B cell (primary cell): Measurements from ENCODE around the gene CDK13. TPM values are rescaled to one million over a fixed set of nuclear protein-coding genes. Genes with fewer than 3 reads are reported as not detected.

Experiments
- ATAC-seq: fragments of 200-7000 bp; cut with Tn5 transposase; one replicate; pipeline ENCODE4 v1.10.0; 2021; ENCODE audit warnings: low read depth, mild to moderate bottlenecking, moderate number of reproducible peaks, moderate library complexity
- CTCF ChIA-PET: fragments of 350-600 bp; sonication (Branson Sonifier 250); formaldehyde crosslinking; loops from one replicate; lab custom pipeline; 2021; ENCODE audit warnings: antibody characterized with exemption, inconsistent platforms; lab: Charles Lee
- POLR2A ChIA-PET: fragments of 350-600 bp; sonication (Branson Sonifier 250); formaldehyde crosslinking; loops from one replicate; lab custom pipeline; 2021; ENCODE audit warnings: antibody characterized with exemption; lab: Charles Lee
- DNase-seq: peaks from one replicate; pipeline ENCODE4 v3.0.0; 2013
- H2AFZ ChIP-seq: 2 replicates; pipeline ENCODE4 v1.6.1; 2012; ENCODE audit warnings: mild to moderate bottlenecking, low read depth, low read length; ENCODE audit not compliant: insufficient read depth, poor library complexity, severe bottlenecking
- H3K27ac ChIP-seq, 2 donors: 1 replicate in 1 of 2; 2 replicates in 1 of 2; pipeline ENCODE4 v1.5.1; 2012 to 2013; ENCODE audit warnings: low read length in 2 of 2, mild to moderate bottlenecking in 2 of 2, moderate library complexity in 1 of 2
- H3K27me3 ChIP-seq, 4 experiments: fragments of 200-600 bp in 1 of 4; sonication (generic) in 1 of 4; replicated peaks in 1 of 4; 1 replicate in 2 of 4; 2 replicates in 2 of 4; pipeline versions ENCODE4 v1.6.1 to v1.7.0; 2013 to 2016; ENCODE audit warnings: low read length in 3 of 4, mild to moderate bottlenecking in 2 of 4, mixed read lengths in 1 of 4, moderate library complexity in 1 of 4; ENCODE audit not compliant: insufficient read depth in 4 of 4, control insufficient read depth in 3 of 4; ENCODE audit errors: control extremely low read depth in 1 of 4
- H3K36me3 ChIP-seq, 2 experiments: replicated peaks in 1 of 2; 1 replicate in 1 of 2; 2 replicates in 1 of 2; pipeline versions ENCODE4 v1.6.1 to v1.7.1; 2013; ENCODE audit warnings: low read length in 1 of 2; ENCODE audit not compliant: insufficient read depth in 2 of 2, control insufficient read depth in 1 of 2; ENCODE audit errors: control extremely low read depth in 1 of 2, extremely low read depth in 1 of 2
- H3K4me1 ChIP-seq, 2 donors: fragments of 200-600 bp in 1 of 2; sonication (generic) in 1 of 2; 1 replicate in 1 of 2; 2 replicates in 1 of 2; pipeline versions ENCODE4 v1.5.1 to v1.6.1; 2013 to 2017; ENCODE audit warnings: low read length in 2 of 2; ENCODE audit not compliant: control insufficient read depth in 2 of 2, insufficient read depth in 2 of 2
- H3K4me2 ChIP-seq: replicated peaks from 2 replicates; pipeline ENCODE3; 2012; ENCODE audit warnings: mild to moderate bottlenecking, low read depth, low read length; ENCODE audit not compliant: poor library complexity, severe bottlenecking
- H3K4me3 ChIP-seq, 5 experiments: fragments of 200-600 bp in 1 of 5; sonication (generic) in 1 of 5; 1 replicate in 3 of 5; 2 replicates in 2 of 5; pipeline versions ENCODE4 v1.5.1 to v1.7.0; 2011 to 2016; ENCODE audit warnings: low read length in 4 of 5, mild to moderate bottlenecking in 4 of 5, low read depth in 2 of 5, control low read depth in 1 of 5, moderate library complexity in 1 of 5; ENCODE audit not compliant: insufficient read depth in 1 of 5; ENCODE audit errors: control extremely low read depth in 1 of 5, extremely low read depth in 1 of 5
- H3K79me2 ChIP-seq: fragments of 200-600 bp; sonication (generic); one replicate; pipeline ENCODE4 v1.6.0; 2016; ENCODE audit warnings: low read length; ENCODE audit not compliant: control insufficient read depth, insufficient read depth
- H3K9ac ChIP-seq: fragments of 200-600 bp; sonication (generic); 2 replicates; pipeline ENCODE4 v1.6.1; 2017; ENCODE audit warnings: mild to moderate bottlenecking, low read length, moderate library complexity
- H3K9me3 ChIP-seq, 3 donors: one replicate each; pipeline versions ENCODE4 v1.6.1 to v1.7.1; 2013; ENCODE audit warnings: low read length in 2 of 3; ENCODE audit not compliant: control insufficient read depth in 2 of 3, insufficient read depth in 1 of 3; ENCODE audit errors: control extremely low read depth in 1 of 3
- H4K20me1 ChIP-seq: 2 replicates; pipeline ENCODE4 v1.6.0; 2012; ENCODE audit warnings: mild to moderate bottlenecking, low read length; ENCODE audit not compliant: insufficient read depth, control insufficient read depth, poor library complexity, severe bottlenecking
- H3K27ac Mint-ChIP-seq: one replicate; pipeline ENCODE4 v1.8.0; 2021; ENCODE audit warnings: mixed read lengths
- H3K27me3 Mint-ChIP-seq: one replicate; pipeline ENCODE4 v1.8.0; 2021; ENCODE audit warnings: mixed read lengths
- H3K4me1 Mint-ChIP-seq: one replicate; pipeline ENCODE4 v1.8.0; 2021; ENCODE audit warnings: mixed read lengths
- H3K4me3 Mint-ChIP-seq: one replicate; pipeline ENCODE4 v1.8.0; 2021; ENCODE audit warnings: mixed read lengths
- H3K9me3 Mint-ChIP-seq: one replicate; pipeline ENCODE4 v1.8.0; 2022; ENCODE audit warnings: mixed read lengths; ENCODE audit not compliant: insufficient read depth
- EZH2 ChIP-seq: IDR thresholded peaks from 2 replicates; pipeline ENCODE4 v1.6.1; 2012; ENCODE audit warnings: borderline replicate concordance, low read depth, mild to moderate bottlenecking, moderate library complexity, low read length; ENCODE audit not compliant: insufficient read depth, poor library complexity, severe bottlenecking
- WGBS: methylation state at CpG from one replicate; pipeline ENCODE4 v1.1.5; 2013; ENCODE audit warnings: missing lambda C conversion rate; ENCODE audit not compliant: insufficient coverage; 5-methylcytosine and 5-hydroxymethylcytosine counted together
- intact Hi-C: fragments of 100-400 bp; cut with micrococcal nuclease; formaldehyde crosslinking; loops from one replicate; pipeline ENCODE4 v1.10.0; 2022
- polyA plus RNA-seq: library from polyadenylated mRNA; depleted of rRNA; stranded (reverse); fragments of >200 nt; gene quantifications from 2 replicates; pipeline ENCODE4 v1.2.3, GENCODE V29; 2012
- total RNA-seq, 2 donors: library from RNA; stranded (reverse); fragments of 120-200 nt in 1 of 2; gene quantifications; 1 replicate in 1 of 2; 2 replicates in 1 of 2; pipeline versions ENCODE4 v1.2.3 to v1.2.4, GENCODE V29; 2013 to 2022
- TF ChIP-seq, protein P1 (sequence below): fragments of 200-600 bp; IDR thresholded peaks from one replicate; pipeline ENCODE4 v1.8.0; 2022; ENCODE audit warnings: antibody characterized with exemption, mild to moderate bottlenecking

The CDK13 gene
- total and polyA plus RNA-seq, 2 donors (not counting 1 experiment from before 2014, with no cell fraction given): 56.1 to 146 TPM

DNA sequence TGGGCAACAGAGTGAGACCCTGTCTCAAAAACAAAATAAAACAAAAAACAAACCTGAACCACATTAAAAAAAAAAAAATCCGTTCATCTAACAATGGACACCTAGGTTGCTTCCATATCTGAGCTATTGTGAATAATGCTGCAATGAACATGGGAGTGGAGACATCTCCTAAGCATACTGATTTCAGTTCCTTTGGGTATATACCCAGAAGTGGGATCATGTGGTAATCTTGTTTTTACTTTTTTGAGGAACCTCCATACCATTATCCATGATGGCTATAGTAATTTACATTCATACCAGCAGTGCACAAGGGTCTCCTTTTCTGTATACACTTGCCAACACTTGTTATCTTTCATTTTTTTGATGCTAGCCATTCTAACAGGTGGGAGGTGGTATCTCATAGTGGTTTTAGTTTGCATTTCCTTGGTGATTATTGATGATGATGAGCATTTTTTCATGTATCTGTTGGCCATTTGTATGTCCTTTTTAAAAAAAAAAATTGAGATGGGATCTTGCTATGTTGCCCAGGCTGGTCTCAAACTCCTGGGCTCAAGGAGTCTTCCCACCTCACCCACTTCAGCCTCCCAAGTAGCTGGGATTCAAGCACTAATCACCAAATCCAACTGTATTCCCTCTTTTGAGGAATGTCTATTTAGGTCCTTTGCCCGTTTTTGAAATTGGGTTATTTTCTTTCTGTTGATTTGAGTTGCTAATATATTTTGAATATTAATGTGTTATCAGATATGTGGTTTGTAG is 17.5 kb downstream of the CDK13 start:
- ATAC-seq (no peak), DNase-seq (no peak)
- Histone ChIP-seq H3K4me1 (peaks cover 56 to 57% of the 10 kb centered on the region in 2 donors), H3K9me3 (no peaks in the 10 kb centered on the region), H3K4me3 (no peak overlapping the region), H3K4me2 (peak overlapping the region; percentile 29), H3K36me3 (no peaks in the 10 kb centered on the region), H2AFZ (no peak overlapping the region), H3K27me3 (no peaks in the 10 kb centered on the region), H3K27ac (peak overlapping the region in 1 of 2 donors; percentile 80), H3K79me2 (peaks cover 81% of the 10 kb centered on the region), H3K9ac (no peak overlapping the region), H4K20me1 (peaks cover 26% of the 10 kb centered on the region)
- Mint-ChIP-seq H3K27ac (peak overlapping the region; percentile 32), H3K9me3 (no peaks in the 10 kb centered on the region), H3K4me3 (peak overlapping the region; percentile 15), H3K27me3 (no peaks in the 10 kb centered on the region), H3K4me1 (peaks cover 89% of the 10 kb centered on the region)
- CTCF ChIA-PET: interaction anchor here (0.6 to 1.5 kb wide), 3 partner anchors 10 to 85 kb away, joined by 4 read pairs; no protein-coding TSS in a partner anchor
- WGBS: no CpG with 5 or more reads among the region's 2 CpGs
- TF ChIP-seq EZH2: no peak
- TF ChIP-seq, protein P1, sequence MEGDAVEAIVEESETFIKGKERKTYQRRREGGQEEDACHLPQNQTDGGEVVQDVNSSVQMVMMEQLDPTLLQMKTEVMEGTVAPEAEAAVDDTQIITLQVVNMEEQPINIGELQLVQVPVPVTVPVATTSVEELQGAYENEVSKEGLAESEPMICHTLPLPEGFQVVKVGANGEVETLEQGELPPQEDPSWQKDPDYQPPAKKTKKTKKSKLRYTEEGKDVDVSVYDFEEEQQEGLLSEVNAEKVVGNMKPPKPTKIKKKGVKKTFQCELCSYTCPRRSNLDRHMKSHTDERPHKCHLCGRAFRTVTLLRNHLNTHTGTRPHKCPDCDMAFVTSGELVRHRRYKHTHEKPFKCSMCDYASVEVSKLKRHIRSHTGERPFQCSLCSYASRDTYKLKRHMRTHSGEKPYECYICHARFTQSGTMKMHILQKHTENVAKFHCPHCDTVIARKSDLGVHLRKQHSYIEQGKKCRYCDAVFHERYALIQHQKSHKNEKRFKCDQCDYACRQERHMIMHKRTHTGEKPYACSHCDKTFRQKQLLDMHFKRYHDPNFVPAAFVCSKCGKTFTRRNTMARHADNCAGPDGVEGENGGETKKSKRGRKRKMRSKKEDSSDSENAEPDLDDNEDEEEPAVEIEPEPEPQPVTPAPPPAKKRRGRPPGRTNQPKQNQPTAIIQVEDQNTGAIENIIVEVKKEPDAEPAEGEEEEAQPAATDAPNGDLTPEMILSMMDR: no peak
- POLR2A ChIA-PET: no interaction called here
- intact Hi-C loops: no loop called here

DNA sequence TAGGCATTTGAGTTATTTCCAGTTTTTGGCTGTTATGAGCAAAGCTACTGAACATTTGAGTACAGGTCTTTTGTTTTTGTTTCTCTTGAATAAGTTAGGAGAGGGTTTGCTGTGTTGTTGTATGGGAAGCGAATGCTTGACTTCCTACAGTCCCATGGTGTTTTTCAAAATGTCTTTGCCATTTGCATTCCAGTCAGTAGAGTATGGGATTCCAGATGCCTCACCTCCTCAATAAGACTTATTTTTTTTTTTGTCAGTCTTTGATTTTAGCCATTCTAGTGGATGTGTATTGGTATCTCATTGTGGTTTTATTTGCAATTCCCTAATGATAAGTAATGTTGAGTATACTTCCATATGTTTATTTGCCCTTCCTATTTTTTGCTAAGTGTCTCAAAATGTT is 19.4 kb downstream of the CDK13 start:
- H3K4me3 ChIP-seq: no peak overlapping the region
- no peaks in the 10 kb centered on the region for H3K9me3 Mint-ChIP-seq
- H3K4me3 Mint-ChIP-seq: peak overlapping the region; percentile 78
- ChIA-PET POLR2A (interaction anchor here (0.6 kb wide), 1 partner anchor 20 kb away, joined by 4 read pairs; no protein-coding TSS in a partner anchor), CTCF (interaction anchor here (1.0 kb wide), 1 partner anchor 389 kb away, joined by 3 read pairs; no protein-coding TSS in a partner anchor)
- intact Hi-C loops: no loop called here
- no peaks in the 10 kb centered on the region for H3K27me3 ChIP-seq
- peaks cover 92% of the 10 kb centered on the region for H3K4me1 Mint-ChIP-seq
- peaks cover 90% of the 10 kb centered on the region for H3K79me2 ChIP-seq
- no peak for DNase-seq
- TF ChIP-seq, protein P1: no peak
- no peak for TF ChIP-seq EZH2
- no peaks in the 10 kb centered on the region for H3K27me3 Mint-ChIP-seq
- ATAC-seq: no peak
- H3K4me2 ChIP-seq: peak overlapping the region; percentile 29
- H3K27ac Mint-ChIP-seq: peak overlapping the region; percentile 87
- H3K36me3 ChIP-seq: no peaks in the 10 kb centered on the region
- peaks cover 69 to 75% of the 10 kb centered on the region in 2 donors for H3K4me1 ChIP-seq
- peak overlapping the region in 1 of 2 donors; percentile 80 for H3K27ac ChIP-seq
- H2AFZ ChIP-seq: no peak overlapping the region
- H3K9me3 ChIP-seq: peaks cover 0 to 3% (median 0%) of the 10 kb centered on the region in 3 donors
- WGBS: no CpG with 5 or more reads among the region's 1 CpG
- peak overlapping the region; percentile 3 for H3K9ac ChIP-seq
- peaks cover 26% of the 10 kb centered on the region for H4K20me1 ChIP-seq
